ENCODE measurements around the gene ITM2C.

The ITM2C gene

GRCh38 chr2:230868947-230869913 lies 4.5 kb downstream of the ITM2C start:
- H3K18ac ChIP-seq (ENCODE audit: low read length): peak overlapping the region; percentile 85
- H3K27ac ChIP-seq (ENCODE audit: low read depth, low read length): peak overlapping the region; percentile 84
- H3K4ac ChIP-seq (ENCODE audit: low read depth, low read length): peak overlapping the region; percentile 55
- H3K9me3 ChIP-seq (ENCODE audit: insufficient read depth, low read depth, low read length): no peaks in the 10 kb centered on the region
- H4K12ac ChIP-seq (ENCODE audit: low read depth, low read length): peak overlapping the region; percentile 44
- H2AK5ac ChIP-seq (ENCODE audit: low read length): peak overlapping the region; percentile 92
- peak overlapping the region; percentile 93 for H2BK12ac ChIP-seq (ENCODE audit: low read length)
- H3K9ac ChIP-seq (ENCODE audit: low read length): no peak overlapping the region
- no peak overlapping the region for H3K4me3 ChIP-seq (ENCODE audit: low read depth, low read length)
- peak overlapping the region; percentile 78 for H2BK120ac ChIP-seq (ENCODE audit: insufficient read depth, low read length, poor library complexity)
- H2BK5ac ChIP-seq (ENCODE audit: low read depth, low read length, poor library complexity): peak overlapping the region; percentile 93
- H3K36me3 ChIP-seq (ENCODE audit: control insufficient read depth in 1 of 2, insufficient read depth in 2 of 2, low read length in 2 of 2): peaks cover 14 to 23% of the 10 kb centered on the region in 2 experiments
- WGBS (ENCODE audit: extremely low coverage, insufficient coverage, insufficient read length): no CpG with 5 or more reads among the region's 19 CpGs
- H3K23ac ChIP-seq (ENCODE audit: low read length): no peak overlapping the region
- H3K79me2 ChIP-seq (ENCODE audit: control insufficient read depth, insufficient read depth, low read length, poor library complexity): peaks cover 30% of the 10 kb centered on the region
- no peaks in the 10 kb centered on the region for H3K27me3 ChIP-seq (ENCODE audit: insufficient read depth, low read length)
- H3K14ac ChIP-seq (ENCODE audit: low read length): peak overlapping the region; percentile 93
- peaks cover 64 to 69% of the 10 kb centered on the region in 2 experiments for H3K4me1 ChIP-seq (ENCODE audit: control insufficient read depth in 1 of 2, insufficient read depth in 2 of 2, low read length in 2 of 2)
- H4K8ac ChIP-seq (ENCODE audit: low read depth, low read length): peak overlapping the region; percentile 75
- H2AFZ ChIP-seq (ENCODE audit: insufficient read depth, low read length, poor library complexity): peak overlapping the region; percentile 24
- H3K79me1 ChIP-seq (ENCODE audit: low read length): peaks cover 53% of the 10 kb centered on the region
- peak overlapping the region; percentile 54 for H3K4me2 ChIP-seq (ENCODE audit: low read length)
- peak in 1 of 2 donors; percentile 6 for DNase-seq
- H4K91ac ChIP-seq (ENCODE audit: low read depth, low read length): peak overlapping the region; percentile 88

GRCh38 chr2:230869914-230870543 lies 5.3 kb downstream of the ITM2C start:
- Histone ChIP-seq H3K4me3 (ENCODE audit: low read depth, low read length) (peak overlapping the region; percentile 1), H4K8ac (ENCODE audit: low read depth, low read length) (peak overlapping the region; percentile 49), H4K91ac (ENCODE audit: low read depth, low read length) (peak overlapping the region; percentile 88), H3K9ac (ENCODE audit: low read length) (no peak overlapping the region), H2BK120ac (ENCODE audit: insufficient read depth, low read length, poor library complexity) (peak overlapping the region; percentile 78), H3K79me2 (ENCODE audit: control insufficient read depth, insufficient read depth, low read length, poor library complexity) (peaks cover 27% of the 10 kb centered on the region), H3K4me1 (ENCODE audit: control insufficient read depth in 1 of 2, insufficient read depth in 2 of 2, low read length in 2 of 2) (peaks cover 64 to 67% of the 10 kb centered on the region in 2 experiments), H3K4ac (ENCODE audit: low read depth, low read length) (peak overlapping the region; percentile 46), H3K14ac (ENCODE audit: low read length) (peak overlapping the region; percentile 80), H3K27ac (ENCODE audit: low read depth, low read length) (peak overlapping the region; percentile 84), H3K18ac (ENCODE audit: low read length) (peak overlapping the region; percentile 85), H3K79me1 (ENCODE audit: low read length) (peaks cover 50% of the 10 kb centered on the region), H3K27me3 (ENCODE audit: insufficient read depth, low read length) (no peaks in the 10 kb centered on the region), H2AK5ac (ENCODE audit: low read length) (peak overlapping the region; percentile 31), H2AFZ (ENCODE audit: insufficient read depth, low read length, poor library complexity) (no peak overlapping the region), H3K9me3 (ENCODE audit: insufficient read depth, low read depth, low read length) (no peaks in the 10 kb centered on the region), H3K4me2 (ENCODE audit: low read length) (peak overlapping the region; percentile 54), H3K23ac (ENCODE audit: low read length) (no peak overlapping the region), H2BK12ac (ENCODE audit: low read length) (peak overlapping the region; percentile 43), H3K36me3 (ENCODE audit: control insufficient read depth in 1 of 2, insufficient read depth in 2 of 2, low read length in 2 of 2) (peaks cover 22 to 31% of the 10 kb centered on the region in 2 experiments), H4K12ac (ENCODE audit: low read depth, low read length) (peak overlapping the region; percentile 16), H2BK5ac (ENCODE audit: low read depth, low read length, poor library complexity) (peak overlapping the region; percentile 93)
- peak in 1 of 2 donors; percentile 36 for DNase-seq
- WGBS (ENCODE audit: extremely low coverage, insufficient coverage, insufficient read length): no CpG with 5 or more reads among the region's 11 CpGs

GRCh38 chr2:230870544-230871360 lies 6.0 kb downstream of the ITM2C start:
- peak overlapping the region; percentile 93 for H2BK5ac ChIP-seq (ENCODE audit: low read depth, low read length, poor library complexity)
- no peaks in the 10 kb centered on the region for H3K9me3 ChIP-seq (ENCODE audit: insufficient read depth, low read depth, low read length)
- H3K4ac ChIP-seq (ENCODE audit: low read depth, low read length): peak overlapping the region; percentile 46
- peak overlapping the region; percentile 54 for H3K4me2 ChIP-seq (ENCODE audit: low read length)
- H3K4me3 ChIP-seq (ENCODE audit: low read depth, low read length): peak overlapping the region; percentile 1
- peak overlapping the region; percentile 9 for H4K12ac ChIP-seq (ENCODE audit: low read depth, low read length)
- H4K8ac ChIP-seq (ENCODE audit: low read depth, low read length): peak overlapping the region; percentile 8
- peaks cover 64 to 67% of the 10 kb centered on the region in 2 experiments for H3K4me1 ChIP-seq (ENCODE audit: control insufficient read depth in 1 of 2, insufficient read depth in 2 of 2, low read length in 2 of 2)
- peak overlapping the region; percentile 88 for H4K91ac ChIP-seq (ENCODE audit: low read depth, low read length)
- H2AFZ ChIP-seq (ENCODE audit: insufficient read depth, low read length, poor library complexity): no peak overlapping the region
- peak; percentile 94 to 97 for DNase-seq
- no CpG with 5 or more reads among the region's 18 CpGs for WGBS (ENCODE audit: extremely low coverage, insufficient coverage, insufficient read length)
- H3K79me2 ChIP-seq (ENCODE audit: control insufficient read depth, insufficient read depth, low read length, poor library complexity): peaks cover 23% of the 10 kb centered on the region
- H3K23ac ChIP-seq (ENCODE audit: low read length): no peak overlapping the region
- H2BK120ac ChIP-seq (ENCODE audit: insufficient read depth, low read length, poor library complexity): peak overlapping the region; percentile 78
- H2AK5ac ChIP-seq (ENCODE audit: low read length): peak overlapping the region; percentile 31
- H3K79me1 ChIP-seq (ENCODE audit: low read length): peaks cover 45% of the 10 kb centered on the region
- H3K27me3 ChIP-seq (ENCODE audit: insufficient read depth, low read length): no peaks in the 10 kb centered on the region
- H3K9ac ChIP-seq (ENCODE audit: low read length): no peak overlapping the region
- peaks cover 29 to 38% of the 10 kb centered on the region in 2 experiments for H3K36me3 ChIP-seq (ENCODE audit: control insufficient read depth in 1 of 2, insufficient read depth in 2 of 2, low read length in 2 of 2)
- H3K18ac ChIP-seq (ENCODE audit: low read length): peak overlapping the region; percentile 85
- H2BK12ac ChIP-seq (ENCODE audit: low read length): peak overlapping the region; percentile 43
- peak overlapping the region; percentile 80 for H3K14ac ChIP-seq (ENCODE audit: low read length)
- peak overlapping the region; percentile 84 for H3K27ac ChIP-seq (ENCODE audit: low read depth, low read length)

Measured in trophoblast cell (in vitro differentiated cells and primary cell).